DND-41 (cell line): ENCODE measurements around the gene LAMA2.

Experiments
- ATAC-seq: fragments of 200-7000 bp; cut with Tn5 transposase; 3 replicates; pipeline ENCODE4 v1.9.1; 2021; ENCODE audit warnings: low read depth; ENCODE audit not compliant: insufficient read depth
- DNase-seq: peaks from one replicate; pipeline ENCODE4 v3.0.0-alpha.2; 2020
- H2AFZ ChIP-seq: 2 replicates; pipeline ENCODE4 v1.6.0; 2012; ENCODE audit warnings: low read depth, low read length
- H3K27ac ChIP-seq: 2 replicates; pipeline ENCODE4 v1.5.1; 2012; ENCODE audit warnings: low read length, inconsistent platforms
- H3K27me3 ChIP-seq: fragments of 200-600 bp; sonication (generic); 2 replicates; pipeline ENCODE4 v1.6.0; 2012; ENCODE audit warnings: low read length, mild to moderate bottlenecking, inconsistent platforms; ENCODE audit not compliant: insufficient read depth, poor library complexity
- H3K36me3 ChIP-seq: 2 replicates; pipeline ENCODE4 v1.5.1; 2012; ENCODE audit warnings: low read length, inconsistent platforms; ENCODE audit not compliant: insufficient read depth
- H3K4me1 ChIP-seq: 2 replicates; pipeline ENCODE4 v1.5.1; 2012; ENCODE audit warnings: mild to moderate bottlenecking, low read length; ENCODE audit not compliant: insufficient read depth
- H3K4me2 ChIP-seq: 2 replicates; pipeline ENCODE4 v1.6.0; 2012; ENCODE audit warnings: mild to moderate bottlenecking, moderate library complexity, low read length, inconsistent platforms; ENCODE audit not compliant: insufficient read depth
- H3K4me3 ChIP-seq, 2 experiments: fragments of 200-600 bp in 1 of 2; shearing (Covaris generic) in 1 of 2; 2 replicates each; pipeline ENCODE4 v1.5.1; 2012 to 2016; ENCODE audit warnings: inconsistent platforms in 2 of 2, low read length in 2 of 2, mild to moderate bottlenecking in 2 of 2, low read depth in 1 of 2, moderate library complexity in 1 of 2
- H3K79me2 ChIP-seq: 2 replicates; pipeline ENCODE4 v1.6.0; 2012; ENCODE audit warnings: low read length, inconsistent platforms; ENCODE audit not compliant: insufficient read depth
- H3K9ac ChIP-seq: 2 replicates; pipeline ENCODE4 v1.6.0; 2012; ENCODE audit warnings: low read depth, mild to moderate bottlenecking, inconsistent platforms, low read length, moderate library complexity
- H3K9me3 ChIP-seq: 2 replicates; pipeline ENCODE4 v1.5.1; 2012; ENCODE audit warnings: low read length, moderate library complexity, mild to moderate bottlenecking, inconsistent platforms; ENCODE audit not compliant: insufficient read depth, severe bottlenecking
- H4K20me1 ChIP-seq: 2 replicates; pipeline ENCODE4 v1.6.0; 2012; ENCODE audit warnings: low read length; ENCODE audit not compliant: insufficient read depth
- EZH2 ChIP-seq: IDR thresholded peaks from 3 replicates; pipeline ENCODE4 v1.6.1; 2012; ENCODE audit warnings: borderline replicate concordance, low read depth, mild to moderate bottlenecking, moderate library complexity, low read length, inconsistent platforms; ENCODE audit not compliant: severe bottlenecking
- TF ChIP-seq, protein P1 (sequence below): IDR thresholded peaks from 2 replicates; pipeline ENCODE4 v1.5.1; 2012; ENCODE audit warnings: borderline replicate concordance, low read length, moderate library complexity, mild to moderate bottlenecking; ENCODE audit not compliant: poor library complexity, severe bottlenecking; ENCODE audit errors: extremely low read depth

LAMA2 gene

DNA sequence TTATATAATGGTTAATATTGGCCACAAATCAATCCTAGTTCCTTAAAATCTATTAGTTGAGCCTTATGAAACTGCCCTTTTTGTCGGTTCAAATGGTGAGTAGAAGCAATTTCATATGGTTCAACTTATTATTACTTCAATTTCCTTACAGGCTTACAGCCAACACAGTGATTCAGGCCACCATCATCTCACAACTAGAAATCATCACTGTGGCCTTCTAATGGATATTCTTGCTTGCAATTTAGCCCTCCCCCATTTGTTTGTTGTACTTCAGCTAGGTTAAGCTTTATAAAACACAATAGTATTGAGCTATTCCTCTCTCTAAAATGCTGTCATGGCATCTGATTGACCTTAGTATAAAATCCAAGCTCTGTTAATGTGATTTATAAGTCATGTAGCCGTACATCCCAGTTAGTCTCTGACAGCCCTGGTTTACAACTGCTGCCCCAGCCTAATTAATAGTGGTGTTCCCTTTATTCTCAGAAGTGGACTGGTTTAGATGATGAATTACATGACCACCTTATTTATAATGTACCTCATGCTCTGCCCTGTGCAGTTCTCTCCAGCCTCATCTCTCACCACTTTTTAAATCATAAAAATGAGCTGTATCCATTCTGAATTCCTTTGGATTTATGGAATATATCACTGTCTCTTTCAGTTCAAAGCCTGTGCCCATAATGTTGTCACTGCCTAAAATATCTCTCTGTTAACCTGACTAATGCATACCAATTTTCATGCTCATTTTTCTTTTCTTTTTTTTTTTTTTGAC is 36.7 kb downstream of the LAMA2 start:
- H3K27ac ChIP-seq, result no peak overlapping the region
- H3K9ac ChIP-seq, result no peak overlapping the region
- H3K4me3 ChIP-seq, result no peak overlapping the region
- H3K4me1 ChIP-seq, result no peaks in the 10 kb centered on the region
- no peaks in the 10 kb centered on the region for H3K36me3 ChIP-seq
- TF ChIP-seq, protein P1, sequence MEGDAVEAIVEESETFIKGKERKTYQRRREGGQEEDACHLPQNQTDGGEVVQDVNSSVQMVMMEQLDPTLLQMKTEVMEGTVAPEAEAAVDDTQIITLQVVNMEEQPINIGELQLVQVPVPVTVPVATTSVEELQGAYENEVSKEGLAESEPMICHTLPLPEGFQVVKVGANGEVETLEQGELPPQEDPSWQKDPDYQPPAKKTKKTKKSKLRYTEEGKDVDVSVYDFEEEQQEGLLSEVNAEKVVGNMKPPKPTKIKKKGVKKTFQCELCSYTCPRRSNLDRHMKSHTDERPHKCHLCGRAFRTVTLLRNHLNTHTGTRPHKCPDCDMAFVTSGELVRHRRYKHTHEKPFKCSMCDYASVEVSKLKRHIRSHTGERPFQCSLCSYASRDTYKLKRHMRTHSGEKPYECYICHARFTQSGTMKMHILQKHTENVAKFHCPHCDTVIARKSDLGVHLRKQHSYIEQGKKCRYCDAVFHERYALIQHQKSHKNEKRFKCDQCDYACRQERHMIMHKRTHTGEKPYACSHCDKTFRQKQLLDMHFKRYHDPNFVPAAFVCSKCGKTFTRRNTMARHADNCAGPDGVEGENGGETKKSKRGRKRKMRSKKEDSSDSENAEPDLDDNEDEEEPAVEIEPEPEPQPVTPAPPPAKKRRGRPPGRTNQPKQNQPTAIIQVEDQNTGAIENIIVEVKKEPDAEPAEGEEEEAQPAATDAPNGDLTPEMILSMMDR, result no peak
- no peak for TF ChIP-seq EZH2
- no peaks in the 10 kb centered on the region for H3K79me2 ChIP-seq
- H4K20me1 ChIP-seq, result no peaks in the 10 kb centered on the region
- H3K9me3 ChIP-seq, result no peaks in the 10 kb centered on the region
- DNase-seq (no peak), ATAC-seq (no peak)
- H3K27me3 ChIP-seq, result no peaks in the 10 kb centered on the region
- no peak overlapping the region for H3K4me2 ChIP-seq
- H2AFZ ChIP-seq, result no peak overlapping the region

DNA sequence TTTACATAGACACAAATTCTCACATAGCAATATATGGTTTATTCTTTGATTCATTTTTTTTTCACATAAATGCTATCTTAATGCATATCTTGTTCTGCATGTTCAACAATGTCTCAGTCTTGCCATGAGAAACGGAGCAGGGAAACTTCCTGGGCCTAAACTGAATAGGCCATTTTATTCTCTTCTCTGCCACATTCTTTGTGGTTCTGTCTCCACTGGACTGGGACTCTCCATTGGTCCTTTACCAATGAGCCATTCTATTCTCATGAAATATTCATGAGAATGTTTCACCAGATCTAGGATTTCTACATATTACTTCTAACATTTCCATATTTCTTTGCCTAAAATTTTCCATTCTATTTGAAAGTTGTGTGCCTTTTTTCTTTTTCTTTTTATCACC is 42.8 kb downstream of the LAMA2 start:
- H3K4me1 ChIP-seq, result no peaks in the 10 kb centered on the region
- no peaks in the 10 kb centered on the region for H3K9me3 ChIP-seq
- H3K4me3 ChIP-seq, result no peak overlapping the region
- no peaks in the 10 kb centered on the region for H4K20me1 ChIP-seq
- no peak for ATAC-seq
- H3K27me3 ChIP-seq, result no peaks in the 10 kb centered on the region
- TF ChIP-seq, protein P1, result no peak
- no peak for TF ChIP-seq EZH2
- H2AFZ ChIP-seq, result no peak overlapping the region
- no peaks in the 10 kb centered on the region for H3K36me3 ChIP-seq
- H3K4me2 ChIP-seq, result no peak overlapping the region
- DNase-seq, result no peak
- no peaks in the 10 kb centered on the region for H3K79me2 ChIP-seq
- H3K27ac ChIP-seq, result no peak overlapping the region
- no peak overlapping the region for H3K9ac ChIP-seq

DNA sequence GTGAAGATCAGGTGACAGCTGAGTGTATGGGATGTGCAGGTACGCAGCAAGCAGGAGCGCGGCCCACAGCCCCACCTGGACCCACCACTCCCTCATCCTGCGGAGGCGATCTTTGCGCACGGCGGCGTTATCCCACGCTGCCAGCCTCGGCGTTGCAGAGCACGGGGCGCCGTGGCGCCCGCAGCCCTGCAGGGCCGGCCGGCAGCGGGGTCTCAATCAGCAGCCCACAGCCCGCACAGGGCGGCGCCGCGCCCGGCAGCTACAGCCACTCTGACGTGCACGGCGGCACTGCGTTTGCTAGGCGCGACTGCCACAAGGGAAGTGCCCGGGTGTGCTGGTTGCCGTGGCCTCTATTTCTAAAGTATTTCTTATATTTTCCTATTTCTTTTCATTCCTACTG is 46.9 kb downstream of the LAMA2 start:
- Histone ChIP-seq H3K4me2 (no peak overlapping the region), H4K20me1 (no peaks in the 10 kb centered on the region), H3K9ac (no peak overlapping the region), H3K4me1 (no peaks in the 10 kb centered on the region), H3K27me3 (no peaks in the 10 kb centered on the region), H2AFZ (no peak overlapping the region), H3K36me3 (no peaks in the 10 kb centered on the region), H3K4me3 (no peak overlapping the region), H3K27ac (no peak overlapping the region), H3K79me2 (no peaks in the 10 kb centered on the region), H3K9me3 (no peaks in the 10 kb centered on the region)
- ATAC-seq, result no peak
- TF ChIP-seq EZH2, result no peak
- TF ChIP-seq, protein P1, result no peak
- DNase-seq, result no peak
